GM18526 (cell line): ENCODE data around the gene ERC2.

Experiments
- POLR2A ChIP-seq: IDR thresholded peaks from 3 replicates; pipeline ENCODE4 v1.6.1; 2011; ENCODE audit not compliant: insufficient read length; ENCODE audit errors: extremely low read depth

The ERC2 gene

DNA sequence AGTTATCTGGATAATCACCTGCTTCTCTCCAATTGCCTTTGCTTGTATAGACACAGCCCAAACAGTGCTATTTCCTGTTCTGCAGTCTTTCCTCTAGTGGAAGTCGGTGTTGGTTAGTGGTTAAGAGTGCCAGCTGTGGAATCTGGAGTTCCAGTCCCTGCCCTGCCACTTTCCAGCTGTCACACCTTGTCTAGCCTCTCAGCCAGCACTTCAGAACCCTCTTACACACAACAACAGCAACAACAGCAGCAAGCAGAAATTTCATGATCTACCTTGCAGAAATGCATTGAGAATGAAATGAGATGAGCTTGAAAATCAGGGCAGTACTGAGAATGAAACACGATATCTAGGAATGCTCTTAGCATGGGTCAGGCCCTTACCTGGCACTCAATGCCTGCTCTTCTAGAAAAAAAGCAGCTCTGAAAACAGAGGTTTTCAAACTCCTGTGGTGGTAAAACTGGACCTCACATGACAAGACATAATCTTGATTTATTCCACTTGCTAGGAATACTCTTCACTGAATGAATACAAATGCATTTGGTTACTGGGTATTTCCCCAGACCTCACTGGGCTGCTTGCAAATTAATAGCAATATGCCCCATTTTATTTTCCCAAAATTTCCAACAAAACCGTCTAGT lies 977.9 kb downstream of the ERC2 start:
- TF ChIP-seq POLR2A: no peak

DNA sequence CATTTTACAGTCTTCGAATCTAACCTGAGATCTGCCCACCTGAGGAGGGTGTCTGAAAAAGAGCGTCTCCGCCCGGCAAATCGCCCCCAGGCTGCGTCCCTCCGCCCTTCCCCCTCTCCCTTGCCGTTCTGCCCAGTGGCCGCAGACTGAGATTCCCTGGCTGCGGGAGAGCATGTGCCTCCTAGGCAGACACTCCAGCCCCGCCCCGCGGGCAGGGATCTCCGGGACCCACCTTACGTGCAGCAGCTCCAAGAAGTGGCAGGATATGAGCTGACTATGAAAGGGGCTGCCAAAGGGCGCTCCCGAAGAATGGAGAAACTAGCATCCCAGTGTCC lies 978.5 kb downstream of the ERC2 start:
- no peak for TF ChIP-seq POLR2A

DNA sequence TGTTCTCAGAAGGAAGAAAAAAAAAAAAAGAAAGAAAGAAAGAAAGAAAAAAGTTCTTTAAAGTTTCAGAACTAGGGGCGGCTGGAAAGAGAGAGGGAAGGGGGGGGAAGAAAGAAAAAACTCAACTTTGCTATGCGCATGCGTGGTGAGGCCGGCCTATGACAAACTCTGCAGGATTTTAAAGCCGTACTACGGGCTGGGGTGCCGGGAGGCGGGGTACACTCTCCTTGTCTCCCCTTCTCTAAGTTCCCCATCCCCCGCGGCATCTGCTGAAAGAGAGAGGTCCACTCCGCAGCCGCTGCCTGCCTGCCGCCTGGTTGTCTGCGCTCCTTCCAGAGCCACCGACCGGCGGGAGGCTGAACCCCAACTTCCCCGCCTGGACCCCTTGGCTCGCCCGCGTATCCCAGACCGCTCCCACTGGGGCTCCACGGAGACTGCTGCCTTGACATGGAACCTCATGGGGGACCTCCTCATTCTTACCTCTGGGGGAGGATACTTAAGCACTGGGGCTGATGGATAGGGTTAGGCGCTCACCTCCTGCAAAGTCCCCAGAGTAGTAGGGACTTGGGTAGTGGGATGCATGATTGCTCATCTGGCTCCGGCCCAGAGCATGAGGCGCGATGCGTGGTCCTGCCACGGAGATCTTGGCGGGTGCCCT lies 979.7 kb downstream of the ERC2 start:
- no peak for TF ChIP-seq POLR2A

DNA sequence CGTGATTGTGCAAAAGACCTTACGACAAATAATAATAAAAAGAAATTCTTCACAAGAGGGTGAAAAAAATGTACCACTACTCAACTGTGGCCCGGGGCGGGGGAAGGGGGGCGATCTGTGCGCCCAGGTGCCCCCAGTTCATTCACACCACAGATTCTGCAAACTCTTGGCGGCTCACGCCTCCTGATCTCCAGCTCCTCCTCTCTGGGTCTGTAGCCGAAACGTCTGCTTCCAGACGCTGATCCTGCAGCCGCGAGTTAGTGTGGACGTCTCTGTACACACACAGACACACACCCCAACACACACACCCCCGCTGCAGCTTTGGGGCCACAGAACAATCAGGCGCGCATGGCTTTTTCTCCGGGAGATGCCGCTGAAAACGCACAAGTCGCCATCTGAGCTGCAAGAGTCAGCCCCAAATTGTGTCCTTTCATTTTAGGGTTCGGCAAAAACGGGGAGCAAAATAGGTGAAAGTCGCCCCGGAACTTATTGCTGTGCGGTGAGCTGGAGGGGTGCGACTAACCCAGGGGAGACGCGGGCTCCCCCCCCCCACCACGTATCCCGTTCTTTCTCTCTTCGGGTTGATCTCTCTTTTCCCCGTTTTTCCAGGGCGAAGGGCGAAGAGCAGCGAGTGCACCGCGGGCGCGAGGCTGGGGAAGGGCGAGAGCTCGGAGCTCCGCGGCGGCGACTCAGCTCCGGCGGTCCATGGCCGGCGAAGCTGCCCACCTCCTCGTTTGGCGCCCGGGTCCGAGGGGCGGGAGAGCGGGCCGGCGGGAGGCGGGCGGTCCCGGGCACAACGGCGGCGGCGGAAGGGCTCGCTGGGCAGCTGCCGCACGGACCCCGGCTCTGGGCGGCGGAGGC lies 980.7 kb downstream of the ERC2 start:
- TF ChIP-seq POLR2A: no peak

DNA sequence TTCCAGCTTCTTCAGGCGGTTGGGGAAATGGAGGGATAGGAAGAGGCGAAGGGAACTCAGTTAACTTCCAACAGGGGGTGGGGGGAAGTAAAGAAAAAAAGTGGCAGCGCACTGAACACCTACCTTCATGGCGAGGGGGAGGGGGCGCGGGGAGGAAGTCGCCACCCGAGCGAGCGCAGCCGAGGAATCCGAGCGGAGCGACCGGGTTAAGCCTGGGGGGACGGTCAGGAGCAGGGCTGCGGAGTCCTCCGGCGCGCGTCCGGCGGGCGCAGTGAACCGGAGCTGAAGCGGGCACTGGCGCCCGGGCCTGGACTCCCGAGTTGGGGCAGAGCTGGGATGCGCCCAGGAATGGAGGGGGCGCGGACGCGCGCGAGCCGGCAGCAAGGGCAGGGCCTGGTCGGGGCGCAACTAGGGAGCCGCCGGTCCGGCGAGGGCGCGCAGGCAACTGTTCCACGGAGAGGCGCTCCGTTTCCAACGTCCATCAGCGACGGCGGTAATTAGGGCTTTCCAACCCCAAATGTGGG lies 981.3 kb downstream of the ERC2 start, which contains the start of gene WNT5A:
TSS of gene WNT5A (minus strand) at position 450 of the 524 bp plus-strand sequence. CDS start at position 129, 321 bp downstream.
- no peak for TF ChIP-seq POLR2A

DNA sequence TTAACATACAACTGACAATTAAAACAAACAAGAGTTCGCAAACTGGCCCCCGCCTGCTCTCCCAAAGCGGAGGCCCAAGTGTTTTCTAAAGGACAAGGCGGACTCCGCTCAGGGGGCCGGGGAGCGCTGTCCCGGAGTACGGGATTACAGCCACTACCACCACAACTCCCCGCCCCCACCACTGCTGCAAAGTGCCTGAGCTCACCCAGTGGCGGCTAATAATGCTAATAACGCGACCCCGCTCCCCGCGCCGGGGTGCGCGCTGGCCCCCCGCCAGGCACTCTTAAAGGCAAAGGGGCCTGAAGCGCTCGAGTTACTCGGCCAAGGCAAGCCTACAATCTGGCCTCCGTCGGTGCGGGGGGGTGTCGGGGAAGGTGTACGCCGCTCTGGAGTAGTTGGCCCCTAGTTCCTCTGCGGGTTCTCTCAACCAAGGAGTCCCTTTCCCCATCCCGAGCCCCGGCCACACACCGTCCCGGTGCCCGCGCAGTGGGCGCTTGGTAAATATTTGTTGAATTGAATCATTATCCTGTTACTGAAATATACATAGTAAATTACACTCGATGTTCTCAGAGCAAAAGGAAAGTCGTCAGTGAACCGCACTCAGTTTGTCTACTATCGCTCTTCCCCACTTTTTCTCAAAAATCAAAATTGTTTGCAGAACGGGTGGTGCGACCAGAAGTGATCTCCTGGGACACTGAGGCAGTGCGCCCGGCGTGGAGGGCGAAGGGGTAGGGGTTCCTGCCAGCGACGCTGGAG lies 982.0 kb downstream of the ERC2 start:
- TF ChIP-seq POLR2A: no peak

DNA sequence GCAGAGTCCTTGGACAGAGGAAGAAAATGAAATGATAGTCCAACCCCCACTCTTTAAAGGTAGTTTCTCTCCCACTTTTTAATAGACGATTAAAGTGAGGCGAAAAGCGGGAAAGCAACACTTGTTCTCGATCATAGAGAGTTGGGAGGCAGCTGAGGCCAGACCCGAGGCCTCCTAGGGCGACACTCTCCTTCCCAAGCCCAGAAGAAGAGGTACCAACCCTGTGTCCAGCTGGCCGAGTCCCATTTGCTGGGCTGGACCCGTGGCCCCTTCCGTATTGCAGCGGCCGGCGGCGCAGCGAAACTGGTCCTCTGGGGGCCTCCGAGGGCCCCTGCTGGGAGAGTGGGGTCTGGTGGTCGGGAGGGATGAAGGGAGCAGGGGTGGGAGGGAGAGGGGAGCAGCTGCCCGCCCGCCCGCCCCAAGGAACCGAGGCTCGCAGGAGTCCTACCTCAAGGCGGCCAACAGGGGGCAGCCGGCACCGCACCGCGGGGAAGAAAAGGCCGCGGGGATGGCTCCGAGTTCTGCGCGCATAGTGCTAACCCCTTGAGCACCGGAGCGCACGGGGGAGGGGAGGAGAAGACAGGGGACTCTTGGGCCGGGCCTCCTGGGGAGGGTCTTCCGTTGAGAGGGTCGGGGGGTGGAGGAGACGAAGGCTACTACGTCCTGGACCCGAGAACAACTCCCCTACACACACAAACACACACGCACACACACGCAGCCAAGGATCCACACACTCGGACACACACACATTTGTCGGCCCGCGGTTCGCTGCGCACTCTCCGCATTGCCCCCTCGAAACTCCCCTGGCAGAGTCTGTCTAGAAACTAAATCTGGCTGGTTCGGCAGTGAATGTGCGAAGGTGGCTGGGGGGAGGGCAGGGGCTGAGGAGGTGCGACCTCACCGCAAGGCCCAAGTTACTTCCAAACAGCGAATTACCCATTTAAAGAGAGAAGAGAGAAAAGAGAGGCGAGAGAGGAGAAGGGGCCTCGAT lies 983.2 kb downstream of the ERC2 start:
- TF ChIP-seq POLR2A: no peak

DNA sequence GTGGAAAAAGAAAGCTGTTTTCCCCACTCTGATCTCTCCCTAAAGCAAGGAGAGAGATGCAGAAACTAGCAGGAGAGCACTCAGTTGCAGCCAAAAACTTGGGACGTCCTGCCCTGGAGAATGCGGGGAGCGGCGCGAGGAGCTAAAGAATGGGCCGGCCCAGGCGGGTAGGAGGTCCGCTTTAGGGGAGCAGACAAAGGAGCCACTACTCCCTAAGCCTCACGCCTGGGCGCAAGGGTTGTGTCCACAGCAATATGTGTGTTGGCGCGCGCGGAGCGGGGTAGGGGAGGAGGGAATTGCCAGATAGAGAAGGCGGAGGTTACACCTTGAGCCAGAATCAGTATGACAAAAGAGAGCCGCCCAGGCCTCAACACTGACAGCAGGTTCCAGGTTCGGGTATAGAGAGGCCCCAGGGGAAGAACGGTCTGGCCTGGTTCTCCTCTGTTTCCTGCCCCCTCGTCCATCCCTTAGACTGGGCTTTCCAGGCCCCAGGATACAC lies 984.0 kb downstream of the ERC2 start:
- TF ChIP-seq POLR2A: no peak

DNA sequence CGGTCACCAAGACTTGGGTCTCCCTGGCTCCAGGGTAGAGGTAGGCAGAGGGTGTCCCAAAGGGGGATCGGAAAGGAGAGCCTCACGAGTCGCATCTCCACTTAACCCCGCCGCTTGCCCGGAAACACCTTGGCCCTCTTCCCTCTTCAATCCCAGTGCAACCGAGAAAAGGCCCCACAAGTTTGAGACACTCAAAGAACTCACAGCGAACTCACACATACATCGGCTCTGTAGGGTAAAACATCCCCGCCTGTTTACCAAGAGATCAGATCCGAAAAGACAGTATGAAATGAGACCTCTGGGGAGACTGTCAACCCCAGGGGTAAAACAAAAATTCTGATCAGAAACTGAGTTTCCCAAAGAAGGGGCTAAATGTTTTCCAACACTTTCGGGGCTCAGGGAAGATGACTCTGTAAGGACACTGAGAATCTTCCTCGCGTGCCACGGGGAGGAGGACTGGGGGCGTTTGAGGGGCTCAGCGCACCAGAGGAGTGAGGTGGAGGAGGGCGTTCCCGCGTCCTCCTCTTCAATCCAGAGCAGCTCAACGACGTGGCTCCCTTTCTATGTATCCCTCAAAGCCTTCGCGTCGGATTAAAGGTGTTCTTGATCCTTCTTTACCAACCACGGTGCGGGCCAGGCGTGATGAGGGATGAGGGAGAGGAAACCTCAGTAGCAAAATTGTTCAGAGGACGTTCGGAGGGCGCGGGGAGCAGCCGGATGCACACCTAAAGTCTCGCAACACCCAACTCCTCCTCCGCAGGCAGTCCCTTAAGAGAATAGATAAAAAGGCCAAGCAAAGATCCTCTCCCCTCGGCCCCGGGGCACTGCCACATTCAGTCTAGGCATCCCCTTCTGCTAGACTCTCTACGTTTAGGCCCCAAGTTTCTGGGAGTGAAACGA lies 984.8 kb downstream of the ERC2 start:
- TF ChIP-seq POLR2A: no peak

DNA sequence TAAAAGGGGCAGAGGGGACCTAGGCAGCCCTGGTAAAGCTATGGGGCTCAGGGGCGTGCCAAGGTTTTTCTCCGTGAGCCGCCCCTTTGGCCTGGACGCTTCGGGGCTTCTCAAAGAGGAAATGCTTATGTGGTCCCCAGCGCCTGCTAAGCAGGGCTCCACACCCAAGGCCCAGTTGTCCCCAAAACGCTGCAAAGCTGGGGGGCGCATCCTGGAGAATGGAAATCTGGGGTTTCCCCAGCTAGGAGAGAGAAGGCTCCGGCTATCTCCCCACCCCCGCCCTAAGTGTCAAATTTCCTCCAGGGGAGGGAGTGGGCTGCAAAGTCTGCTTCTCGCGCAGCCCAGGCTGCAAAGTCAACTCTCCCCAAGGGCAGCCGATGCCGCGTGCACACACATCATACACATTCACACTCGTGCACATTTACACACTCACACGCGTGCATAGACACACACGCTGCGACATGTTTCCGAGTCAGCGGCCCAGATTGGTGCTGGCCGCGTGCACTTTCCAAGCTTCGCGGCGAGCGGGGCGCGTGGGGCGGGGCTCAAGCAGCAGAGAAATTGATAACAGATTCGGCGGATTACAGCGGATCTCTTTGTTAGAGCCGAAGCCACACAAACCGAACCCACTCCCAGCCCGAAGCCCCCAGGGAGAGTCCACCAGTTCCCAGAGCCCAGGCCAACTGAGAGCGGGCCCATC lies 985.6 kb downstream of the ERC2 start:
- no peak for TF ChIP-seq POLR2A

DNA sequence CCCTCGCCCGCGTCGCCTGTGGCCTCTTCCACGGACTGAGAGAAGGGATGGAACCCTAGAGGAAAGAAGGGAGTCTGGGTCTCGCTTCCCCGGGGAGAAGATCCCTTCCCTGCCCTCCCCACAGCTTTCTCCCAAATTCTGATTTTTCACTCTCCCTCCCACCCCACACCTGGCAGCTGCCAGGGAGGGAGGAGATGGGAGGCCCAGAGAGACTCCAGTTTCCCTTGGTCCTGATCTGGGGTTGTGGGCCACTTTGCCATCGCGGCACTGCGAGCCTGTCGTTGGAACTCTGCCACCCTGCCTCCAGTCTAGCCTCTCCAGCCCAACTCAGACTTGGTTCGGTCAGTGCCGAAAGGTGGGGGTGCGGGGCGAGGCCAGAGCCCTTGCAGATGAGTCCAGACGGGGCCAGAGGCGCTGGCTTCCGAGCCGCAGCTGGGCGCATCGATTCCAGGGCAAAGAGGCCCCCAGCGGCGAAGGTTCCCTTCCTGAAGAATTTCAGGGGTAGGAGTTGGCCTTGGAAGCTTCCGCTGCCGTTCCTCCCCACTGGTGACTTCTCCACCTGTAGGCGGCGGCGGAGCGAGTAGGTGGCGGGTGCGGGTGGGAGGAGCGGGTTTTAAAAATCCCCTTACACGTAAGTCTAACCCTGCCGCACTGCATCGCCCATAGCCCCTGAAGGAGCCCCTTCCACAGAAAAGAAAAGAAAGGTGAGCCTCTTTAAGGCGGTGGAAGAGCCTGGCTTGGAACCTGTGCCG lies 986.3 kb downstream of the ERC2 start:
- no peak for TF ChIP-seq POLR2A

DNA sequence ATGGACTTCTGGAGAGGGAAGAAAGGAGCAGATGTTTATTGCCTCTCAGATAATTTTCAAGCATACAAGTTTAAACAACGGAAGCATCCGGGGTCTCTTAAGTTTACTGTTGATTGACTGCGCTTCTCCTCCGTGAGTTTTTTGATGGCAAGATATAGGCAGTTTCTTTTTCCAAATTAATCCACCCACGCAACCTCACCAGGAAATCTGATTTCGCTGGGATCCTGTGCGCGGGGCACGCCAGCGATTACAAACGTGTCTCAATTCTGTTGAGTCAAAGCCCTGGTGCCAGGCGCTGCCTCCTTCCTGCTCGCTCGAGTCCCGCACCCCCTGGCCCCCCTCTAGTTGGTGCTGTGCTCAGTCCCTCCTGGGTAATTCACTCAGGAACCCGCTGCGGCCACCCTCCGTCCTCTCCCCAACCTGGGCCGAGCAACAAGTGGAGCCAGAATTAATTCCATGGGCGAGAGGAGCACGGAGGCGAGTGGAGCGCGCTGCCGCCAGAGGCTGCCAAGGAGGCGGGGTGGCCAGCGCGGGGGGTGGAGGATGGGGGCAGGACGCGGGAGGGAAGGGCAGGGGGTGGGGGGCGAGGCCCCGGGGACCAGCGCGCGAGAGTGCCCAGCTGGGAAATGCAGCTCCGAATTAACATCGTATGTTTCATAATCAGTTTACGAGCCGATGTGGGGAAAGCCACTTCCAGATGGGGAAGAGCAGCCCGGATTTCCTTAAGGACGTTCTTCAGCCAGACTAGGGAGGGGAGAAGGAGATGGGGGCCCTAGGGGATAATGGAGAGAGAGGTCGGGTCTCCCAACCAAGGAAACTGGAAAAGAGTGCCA lies 987.1 kb downstream of the ERC2 start:
- no peak for TF ChIP-seq POLR2A
